ENCODE results near the gene KERA.

Gene KERA

DNA sequence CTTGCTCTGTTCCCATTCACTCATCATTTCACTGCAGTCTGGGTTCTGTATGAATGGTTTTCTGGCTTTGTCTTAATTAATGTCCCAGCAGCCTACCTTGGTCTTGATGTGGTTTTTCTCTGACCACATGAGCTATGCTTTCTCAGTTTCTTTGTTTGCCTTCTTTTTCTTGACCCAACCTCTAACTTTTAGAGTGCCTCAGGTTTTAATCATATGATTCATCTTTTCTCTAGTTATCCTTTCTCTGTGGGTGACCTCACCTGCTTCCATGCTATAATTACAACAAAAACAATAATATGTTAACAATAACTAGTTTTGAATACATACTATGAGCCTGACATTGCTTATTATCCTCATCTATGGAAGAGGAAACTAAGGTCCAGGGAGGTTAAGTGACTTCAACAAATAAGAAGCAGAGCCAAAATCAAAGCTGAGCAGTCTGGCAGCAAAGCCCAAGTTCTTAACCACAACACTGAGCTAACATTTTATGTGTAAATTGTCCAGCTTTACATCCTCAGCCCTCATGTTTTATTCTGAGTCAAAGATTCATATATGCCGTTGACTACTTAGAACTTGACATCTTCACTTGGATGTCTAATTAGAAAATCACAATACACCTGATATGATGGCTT, 48.4 kb downstream of the KERA start:
- peak; percentile 6 for DNase-seq (ENCODE audit: low read depth)

DNA sequence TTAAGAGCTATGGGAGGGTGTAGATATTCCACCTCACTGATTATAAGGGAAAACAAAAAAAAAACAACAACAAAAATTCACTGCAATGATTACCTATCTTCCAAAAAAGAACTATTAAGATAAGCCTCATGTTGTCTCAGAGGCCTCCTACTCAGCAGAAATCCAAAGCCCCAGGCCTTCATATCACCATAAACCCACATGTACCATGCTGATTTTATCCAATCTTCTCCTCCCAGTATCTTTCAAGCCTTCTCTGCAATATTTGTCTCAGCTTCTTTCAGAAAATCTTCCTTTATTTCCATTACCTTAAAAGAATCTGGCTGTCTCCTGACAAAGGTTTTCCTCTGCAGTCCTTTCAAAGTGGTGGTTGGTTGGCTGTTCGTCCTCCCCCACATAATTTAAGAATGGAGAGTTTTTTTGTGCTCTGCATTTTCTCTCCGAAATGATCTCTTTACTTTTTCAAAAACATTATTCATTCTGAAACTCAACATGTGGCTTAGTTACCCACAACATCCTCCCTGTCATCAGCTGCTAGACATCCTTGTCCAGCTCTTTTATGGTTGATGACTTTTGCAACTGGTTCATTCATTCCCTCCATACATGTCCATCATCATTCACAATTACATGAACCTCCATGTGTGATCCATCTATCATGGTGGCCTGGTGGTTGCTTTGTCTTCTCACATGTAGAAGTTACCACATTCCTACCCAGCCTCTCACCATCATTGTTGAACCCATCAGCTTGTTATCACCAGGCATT, 50.1 kb downstream of the KERA start:
- DNase-seq (ENCODE audit: low read depth): no peak

DNA sequence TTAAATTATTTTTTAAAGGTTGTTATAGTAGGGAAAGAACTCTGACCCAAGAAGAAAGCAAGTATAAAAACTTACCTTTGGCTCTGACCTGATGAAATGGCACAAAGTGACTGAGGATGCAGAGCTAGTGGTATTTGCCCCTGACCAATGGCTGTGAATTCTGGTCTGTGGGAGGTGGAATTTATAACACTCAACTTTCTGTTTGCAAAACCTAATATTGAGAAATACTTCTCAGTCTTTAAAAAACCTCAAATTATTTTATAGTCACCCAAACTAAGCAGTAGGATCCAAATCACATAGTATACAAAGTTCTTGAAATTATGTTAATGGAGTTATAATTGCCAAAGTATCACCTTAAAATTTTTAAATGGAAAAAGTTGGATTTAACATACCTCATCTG, 53.0 kb downstream of the KERA start, which contains the start of gene EPYC:
Gene EPYC, minus strand, starts transcription at position 101 of the 400 bp plus-strand sequence. CDS start 2,407 bp downstream, outside the sequence.
- DNase-seq (ENCODE audit: low read depth): no peak

DNA sequence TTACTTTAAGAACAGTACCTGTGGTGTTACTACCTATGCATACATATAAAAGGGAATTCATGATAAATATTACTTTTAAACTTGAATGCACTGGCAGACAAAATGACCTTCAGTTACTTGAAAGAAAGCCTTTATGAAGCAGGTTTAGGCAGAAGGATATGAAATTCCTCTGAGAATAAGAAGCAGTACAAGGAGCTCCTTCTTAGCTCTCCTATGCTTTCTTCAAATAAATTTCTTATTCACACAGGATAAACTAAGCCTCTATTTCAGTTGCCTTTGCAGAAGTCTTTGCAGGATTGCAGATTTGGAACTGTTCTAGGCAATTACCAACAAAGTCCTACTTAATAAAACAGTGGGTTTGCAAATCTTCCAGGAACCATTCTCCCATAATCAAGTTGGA, 54.1 kb downstream of the KERA start:
- no peak for DNase-seq (ENCODE audit: low read depth)

DNA sequence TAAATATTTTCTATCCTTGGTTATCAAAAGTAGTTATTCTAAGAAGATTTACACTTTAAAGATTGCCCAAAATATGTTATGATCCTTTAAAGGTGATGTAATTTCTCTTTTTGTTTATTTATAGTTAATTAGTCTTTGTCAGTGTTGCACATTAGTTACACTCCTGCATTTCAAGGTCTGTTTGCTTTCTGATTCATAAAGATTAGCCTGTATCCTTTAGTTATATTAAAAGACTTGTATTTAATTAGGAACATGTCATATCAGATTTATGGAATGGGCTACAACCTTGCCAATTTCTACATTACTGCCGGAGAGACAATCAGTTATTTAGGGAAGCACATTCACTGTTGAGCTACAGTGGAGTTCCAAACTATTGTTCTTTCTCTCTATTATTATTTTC, 56.5 kb downstream of the KERA start:
- DNase-seq (ENCODE audit: low read depth): no peak

Measured in ELR (cell line).